Aorta (tissue), 5 donors: ENCODE measurements around the gene KRTAP5-6. TPM values are rescaled to one million over a fixed set of nuclear protein-coding genes. Genes with fewer than 3 reads are reported as not detected.
A peak's percentile ranks its signal among the peaks of the same experiment; 100 is the strongest.

Experiments
- ATAC-seq: fragments of 200-7000 bp; cut with Tn5 transposase; one replicate; pipeline ENCODE4 v1.9.1; 2022; ENCODE audit warnings: moderate library complexity; ENCODE audit not compliant: low FRiP score
- DNase-seq, 2 donors: peaks; one replicate each; pipeline ENCODE4 v3.0.0-alpha.2; 2020
- H3K27ac ChIP-seq, 2 donors: one replicate each; pipeline ENCODE4 v1.5.1; 2013; ENCODE audit warnings: low read length in 2 of 2, mild to moderate bottlenecking in 2 of 2, moderate library complexity in 2 of 2, control low read depth in 1 of 2, inconsistent platforms in 1 of 2, low read depth in 1 of 2
- H3K27me3 ChIP-seq, 2 donors: one replicate each; pipeline ENCODE4 v1.6.1; 2013; ENCODE audit warnings: control low read depth in 1 of 2, low read length in 1 of 2, mild to moderate bottlenecking in 1 of 2, moderate library complexity in 1 of 2; ENCODE audit not compliant: insufficient read depth in 2 of 2, control insufficient read depth in 1 of 2
- H3K36me3 ChIP-seq, 2 donors: one replicate each; pipeline ENCODE4 v1.6.1; 2013; ENCODE audit warnings: control low read depth in 1 of 2, low read length in 1 of 2, mild to moderate bottlenecking in 1 of 2; ENCODE audit not compliant: insufficient read depth in 2 of 2, control insufficient read depth in 1 of 2
- H3K4me1 ChIP-seq, 2 donors: one replicate each; pipeline ENCODE4 v1.6.1; 2013; ENCODE audit warnings: low read length in 2 of 2, control low read depth in 1 of 2, mild to moderate bottlenecking in 1 of 2, moderate library complexity in 1 of 2; ENCODE audit not compliant: insufficient read depth in 2 of 2, control insufficient read depth in 1 of 2
- H3K4me3 ChIP-seq, 2 donors: one replicate each; pipeline ENCODE4 v1.5.1; 2013; ENCODE audit warnings: low read length in 2 of 2, control low read depth in 1 of 2, mild to moderate bottlenecking in 1 of 2
- H3K9me3 ChIP-seq: one replicate; pipeline ENCODE4 v1.6.1; 2013; ENCODE audit warnings: mild to moderate bottlenecking, low read length; ENCODE audit not compliant: control insufficient read depth
- WGBS, 2 donors: extraction: QIAGEN DNeasy Blood & Tissue Kit; methylation state at CpG; one replicate each; pipeline ENCODE4 v1.1.7; 2013; 5-methylcytosine and 5-hydroxymethylcytosine counted together
- intact Hi-C, 2 donors: fragments of 100-400 bp; cut with DNase I; formaldehyde crosslinking; loops; one replicate each; pipeline versions ENCODE4 v1.14.2 to v1.15.0; 2022
- polyA plus RNA-seq, 2 donors: library from polyadenylated mRNA; stranded (reverse); fragments of 200-250 nt; gene quantifications; one replicate each; pipeline ENCODE4 v1.2.3, GENCODE V29; 2013
- total RNA-seq, 2 donors: library from RNA; stranded (reverse); fragmentation: NEBNext Ultra II Directional; extraction: Animal tissue kit (Norgen Biotek cat#: 25700); gene quantifications; one replicate each; pipeline ENCODE4 v1.2.1, GENCODE V29; 2021
- donor health status: healthy with polysubstance abuse.
- donor health status: Bipolar disorder and iron deficiency.
- donor health status: DM: no; HTN: no; CAD: no.
- donor health status: DM: no; HTN: no; CAD: no.
- donor health status: DM: yes; HTN: yes; CAD: no.

The KRTAP5-6 gene
- total and polyA plus RNA-seq, 4 donors, result not detected

GRCh38 chr11:1740786-1741530, 44.0 kb downstream of the KRTAP5-6 start:
- no peak overlapping the region for H3K27ac ChIP-seq
- no peaks in the 10 kb centered on the region for H3K36me3 ChIP-seq
- DNase-seq, result peak; percentile 42 to 61
- WGBS, 2 donors, result 85% methylated on average over 8 of the region's 8 CpGs
- H3K4me1 ChIP-seq, result no peaks in the 10 kb centered on the region
- H3K4me3 ChIP-seq, result no peak overlapping the region
- ATAC-seq, result no peak
- intact Hi-C loops, result no loop called here
- peaks cover 3% of the 10 kb centered on the region for H3K9me3 ChIP-seq
- no peaks in the 10 kb centered on the region for H3K27me3 ChIP-seq

GRCh38 chr11:1741741-1742140, 44.7 kb downstream of the KRTAP5-6 start:
- DNase-seq (peak in 1 of 2 donors; percentile 2), ATAC-seq (no peak)
- intact Hi-C loops, result no loop called here
- no peaks in the 10 kb centered on the region for H3K4me1 ChIP-seq
- H3K4me3 ChIP-seq, result no peak overlapping the region
- H3K27ac ChIP-seq, result no peak overlapping the region
- H3K9me3 ChIP-seq, result peaks cover 3% of the 10 kb centered on the region
- no peaks in the 10 kb centered on the region for H3K36me3 ChIP-seq
- 84 to 86% methylated on average over 4 of the region's 4 CpGs for WGBS, 2 donors
- no peaks in the 10 kb centered on the region for H3K27me3 ChIP-seq

DNA sequence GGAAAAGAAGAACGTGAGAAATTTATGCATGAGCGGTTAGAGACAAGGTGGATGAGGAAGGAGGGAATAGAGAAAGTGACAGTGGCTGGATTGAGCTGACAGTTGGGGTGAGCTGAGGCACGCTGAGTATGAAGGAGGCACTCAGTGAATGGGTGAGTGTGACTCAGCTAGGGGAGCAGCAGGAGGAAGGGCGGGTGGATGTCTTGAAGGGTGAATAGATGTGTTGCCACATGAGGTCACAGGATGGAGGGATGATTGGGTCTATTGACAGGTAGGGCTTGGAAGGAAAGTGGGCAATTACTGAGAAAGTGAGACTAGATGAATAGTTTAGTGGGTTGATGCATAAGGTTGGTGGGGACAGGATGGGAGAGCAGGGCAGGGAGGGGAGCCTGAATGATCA, 45.4 kb downstream of the KRTAP5-6 start:
- WGBS, 2 donors, result 78 to 80% methylated on average over 4 of the region's 4 CpGs
- Histone ChIP-seq H3K27ac (no peak overlapping the region), H3K4me3 (no peak overlapping the region), H3K27me3 (no peaks in the 10 kb centered on the region), H3K4me1 (no peaks in the 10 kb centered on the region), H3K9me3 (peaks cover 1% of the 10 kb centered on the region), H3K36me3 (no peaks in the 10 kb centered on the region)
- intact Hi-C loops, result no loop called here
- ATAC-seq (no peak), DNase-seq (peak in 1 of 2 donors; percentile 8)

GRCh38 chr11:1742869-1743584, 46.0 kb downstream of the KRTAP5-6 start:
- ATAC-seq (no peak), DNase-seq (no peak)
- Histone ChIP-seq H3K27me3 (no peaks in the 10 kb centered on the region), H3K9me3 (no peaks in the 10 kb centered on the region), H3K4me1 (no peaks in the 10 kb centered on the region), H3K36me3 (no peaks in the 10 kb centered on the region), H3K27ac (no peak overlapping the region), H3K4me3 (no peak overlapping the region)
- intact Hi-C loops, result no loop called here
- 86 to 93% methylated on average over 3 of the region's 3 CpGs for WGBS, 2 donors

DNA sequence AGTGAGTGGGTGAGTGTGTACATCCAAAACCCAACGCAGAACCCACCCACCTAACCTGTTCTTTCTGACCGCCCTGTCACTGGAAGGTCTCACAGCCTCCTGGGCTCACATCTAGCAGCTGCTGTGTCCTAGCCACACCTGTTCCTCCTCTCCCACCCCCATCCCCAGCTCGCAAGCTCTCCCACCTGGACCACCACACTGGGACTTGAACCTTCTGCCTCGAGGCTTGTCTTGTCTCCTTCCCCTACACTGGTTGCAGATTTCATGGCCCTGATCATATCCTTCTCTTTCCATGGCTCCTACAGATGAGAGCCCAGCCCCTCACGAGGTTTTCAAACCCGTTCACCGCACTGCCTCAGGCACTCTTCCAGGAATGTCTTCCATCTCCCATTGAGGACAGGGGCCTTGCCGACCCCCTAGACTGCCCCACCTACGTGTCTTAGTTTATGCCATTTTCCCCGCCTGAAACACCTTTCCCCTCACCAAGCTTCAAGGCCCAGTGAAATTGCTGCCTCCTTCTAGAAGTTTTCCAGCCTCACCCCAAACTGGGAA, 46.7 kb downstream of the KRTAP5-6 start:
- DNase-seq (peak in 1 of 2 donors; percentile 41), ATAC-seq (no peak)
- intact Hi-C loops, result no loop called here
- Histone ChIP-seq H3K4me1 (no peaks in the 10 kb centered on the region), H3K4me3 (no peak overlapping the region), H3K9me3 (no peaks in the 10 kb centered on the region), H3K27ac (no peak overlapping the region), H3K36me3 (no peaks in the 10 kb centered on the region), H3K27me3 (no peaks in the 10 kb centered on the region)
- 87 to 90% methylated on average over 8 to 10 of the region's 10 CpGs for WGBS, 2 donors

DNA sequence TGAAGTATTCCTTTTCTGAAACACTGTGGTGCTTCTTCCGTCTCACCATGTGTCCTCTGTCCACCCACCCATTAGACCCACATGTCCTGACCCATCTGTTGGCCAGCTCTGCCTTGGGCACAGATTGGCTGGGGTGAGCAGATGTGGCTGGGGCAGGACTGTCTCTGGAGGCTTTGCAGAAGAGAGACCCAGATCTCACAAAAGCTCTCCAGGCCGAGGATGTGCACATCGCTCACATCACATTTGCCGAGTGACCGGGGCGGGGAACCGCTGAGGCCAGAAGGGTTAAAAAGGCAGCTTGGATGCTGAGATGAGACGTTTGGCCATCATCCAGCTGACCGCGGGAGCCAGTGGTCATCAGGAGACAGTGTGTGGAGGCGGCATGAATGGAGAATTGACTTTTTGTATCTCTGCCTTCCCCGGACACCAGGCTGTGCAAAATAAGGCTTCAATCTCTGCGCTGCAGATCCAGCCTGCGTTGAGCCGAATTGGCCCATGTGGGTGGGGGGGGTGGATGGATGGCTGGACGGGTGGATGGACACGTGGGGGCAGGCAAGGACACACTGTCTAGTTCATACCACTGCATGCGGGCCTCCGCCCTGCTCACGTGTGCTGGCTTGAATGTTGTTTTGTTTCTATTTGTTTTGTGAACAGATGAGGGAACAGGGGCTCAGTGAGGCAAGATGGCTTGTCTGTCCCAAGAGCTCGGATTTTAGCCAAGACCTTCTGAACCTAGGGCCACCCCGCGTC, 47.3 kb downstream of the KRTAP5-6 start:
- no peak overlapping the region for H3K27ac ChIP-seq

GRCh38 chr11:1744891-1745700, 48.1 kb downstream of the KRTAP5-6 start:
- H3K4me3 ChIP-seq, result no peak overlapping the region
- 50 to 55% methylated on average over 18 of the region's 18 CpGs for WGBS, 2 donors
- H3K9me3 ChIP-seq, result no peaks in the 10 kb centered on the region
- no peaks in the 10 kb centered on the region for H3K4me1 ChIP-seq
- H3K27me3 ChIP-seq, result no peaks in the 10 kb centered on the region
- DNase-seq (peak; percentile 54 to 77), ATAC-seq (no peak)
- intact Hi-C loops, result loop anchor here in 1 of 2 donors (5.0 kb wide), 2 partner anchors 48 to 82 kb away; partner anchors contain the start of gene KRTAP5-6
- H3K36me3 ChIP-seq, result no peaks in the 10 kb centered on the region
- H3K27ac ChIP-seq, result no peak overlapping the region

More for the DNA sequence above, 47.3 kb downstream of the KRTAP5-6 start:
- Histone ChIP-seq H3K4me3 (no peak overlapping the region), H3K36me3 (no peaks in the 10 kb centered on the region), H3K4me1 (no peaks in the 10 kb centered on the region), H3K27me3 (no peaks in the 10 kb centered on the region), H3K9me3 (no peaks in the 10 kb centered on the region)
- intact Hi-C loops, result no loop called here
- DNase-seq (peak; percentile 52 to 72), ATAC-seq (no peak)
- 79 to 80% methylated on average over 23 of the region's 23 CpGs for WGBS, 2 donors
